HEK293 (cell line): ENCODE results near the gene DIDO1.

ENCODE experiments used
- KLF9 ChIP-seq: fragments of 450-650 bp; formaldehyde crosslinking; IDR thresholded peaks from 2 replicates; pipeline ENCODE4 v1.5.1; 2016; ENCODE audit warnings: missing biosample characterization, missing genetic modification characterization, low read depth
- RBAK ChIP-seq: fragments of 450-650 bp; formaldehyde crosslinking; IDR thresholded peaks from 2 replicates; pipeline ENCODE4 v1.5.1; 2016; ENCODE audit warnings: missing biosample characterization, missing genetic modification characterization
- TCF7L2 ChIP-seq: IDR thresholded peaks from 2 replicates; pipeline ENCODE4 v1.6.1; 2011; ENCODE audit warnings: low read depth, mild to moderate bottlenecking, inconsistent platforms, low read length, moderate library complexity, borderline replicate concordance
- YY1 ChIP-seq: fragments of 450-650 bp; formaldehyde crosslinking; IDR thresholded peaks from 2 replicates; pipeline ENCODE4 v1.5.1; 2018; ENCODE audit warnings: missing biosample characterization, missing genetic modification characterization
- ZFP3 ChIP-seq: fragments of 450-650 bp; formaldehyde crosslinking; IDR thresholded peaks from 2 replicates; pipeline ENCODE4 v1.5.1; 2016; ENCODE audit warnings: low read depth, missing biosample characterization, missing genetic modification characterization
- ZNF473 ChIP-seq: fragments of 450-650 bp; formaldehyde crosslinking; IDR thresholded peaks from 2 replicates; pipeline ENCODE4 v1.5.1; 2017; ENCODE audit warnings: missing biosample characterization, missing genetic modification characterization
- ZNF792 ChIP-seq: fragments of 450-650 bp; formaldehyde crosslinking; IDR thresholded peaks from 2 replicates; pipeline ENCODE4 v1.5.1; 2016; ENCODE audit warnings: missing biosample characterization, missing genetic modification characterization
- TF ChIP-seq, protein P1 (sequence below): fragments of 450-650 bp; formaldehyde crosslinking; IDR thresholded peaks from 2 replicates; pipeline ENCODE4 v1.5.1; 2016; ENCODE audit warnings: missing biosample characterization, missing genetic modification characterization, low read depth
- TF ChIP-seq, protein P2 (sequence below): fragments of 450-650 bp; formaldehyde crosslinking; IDR thresholded peaks from 2 replicates; pipeline ENCODE4 v1.5.0; 2017; ENCODE audit warnings: missing biosample characterization, missing genetic modification characterization, borderline replicate concordance
- TF ChIP-seq, protein P3 (sequence below): fragments of 450-650 bp; formaldehyde crosslinking; IDR thresholded peaks from 2 replicates; pipeline ENCODE4 v1.5.1; 2016; ENCODE audit warnings: missing biosample characterization, missing genetic modification characterization
- TF ChIP-seq, protein P4 (sequence below): fragments of 450-650 bp; formaldehyde crosslinking; IDR thresholded peaks from 2 replicates; pipeline ENCODE4 v1.5.1; 2016; ENCODE audit warnings: missing biosample characterization, missing genetic modification characterization

DNA sequence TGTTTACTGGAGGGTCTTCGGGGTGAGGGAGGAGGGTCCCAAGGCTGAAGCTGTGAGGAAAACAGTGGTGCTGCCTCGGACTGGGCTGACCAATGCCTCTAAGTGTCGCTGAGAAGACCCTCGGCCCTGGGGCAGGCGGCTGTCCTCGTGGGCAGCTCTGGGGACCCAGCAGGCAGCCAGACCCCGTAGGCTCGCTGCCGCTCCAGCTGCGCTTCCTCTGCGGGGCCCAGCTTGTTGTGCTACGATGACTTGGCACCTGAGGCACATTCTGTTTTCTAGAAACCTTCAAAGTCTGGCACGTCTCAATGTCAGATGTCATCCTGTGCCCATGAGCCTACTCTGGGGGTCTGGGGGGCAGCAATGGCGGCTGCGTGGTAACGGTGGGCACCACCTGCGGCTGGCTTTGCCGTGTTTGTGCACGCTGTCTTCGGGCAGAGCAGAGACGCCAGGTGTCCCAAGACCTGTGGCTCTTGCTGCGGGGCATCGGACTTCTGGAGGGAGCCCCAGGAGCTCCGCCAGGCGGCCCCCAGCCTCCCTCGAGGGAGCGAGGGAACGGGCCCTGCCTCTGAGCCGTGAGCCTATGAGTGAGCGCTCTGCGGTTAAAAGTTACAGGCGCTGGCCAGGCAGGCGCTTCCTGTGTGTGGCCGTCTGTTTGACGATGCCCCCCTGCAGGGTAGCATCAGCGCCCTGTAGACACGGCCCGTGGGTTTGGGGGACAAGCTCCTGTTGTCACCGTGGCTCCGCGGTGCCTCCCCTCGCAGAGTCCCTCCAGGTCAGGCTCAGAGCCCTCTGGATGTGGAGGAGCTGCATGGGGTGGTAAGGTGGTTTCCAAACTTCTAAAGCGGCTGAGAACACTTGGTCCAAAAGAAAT is 33.0 kb upstream of the DIDO1 start:
- TF ChIP-seq, protein P1, sequence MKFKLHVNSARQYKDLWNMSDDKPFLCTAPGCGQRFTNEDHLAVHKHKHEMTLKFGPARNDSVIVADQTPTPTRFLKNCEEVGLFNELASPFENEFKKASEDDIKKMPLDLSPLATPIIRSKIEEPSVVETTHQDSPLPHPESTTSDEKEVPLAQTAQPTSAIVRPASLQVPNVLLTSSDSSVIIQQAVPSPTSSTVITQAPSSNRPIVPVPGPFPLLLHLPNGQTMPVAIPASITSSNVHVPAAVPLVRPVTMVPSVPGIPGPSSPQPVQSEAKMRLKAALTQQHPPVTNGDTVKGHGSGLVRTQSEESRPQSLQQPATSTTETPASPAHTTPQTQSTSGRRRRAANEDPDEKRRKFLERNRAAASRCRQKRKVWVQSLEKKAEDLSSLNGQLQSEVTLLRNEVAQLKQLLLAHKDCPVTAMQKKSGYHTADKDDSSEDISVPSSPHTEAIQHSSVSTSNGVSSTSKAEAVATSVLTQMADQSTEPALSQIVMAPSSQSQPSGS (tag by site-specific recombination) = no peak
- TF ChIP-seq, protein P2, sequence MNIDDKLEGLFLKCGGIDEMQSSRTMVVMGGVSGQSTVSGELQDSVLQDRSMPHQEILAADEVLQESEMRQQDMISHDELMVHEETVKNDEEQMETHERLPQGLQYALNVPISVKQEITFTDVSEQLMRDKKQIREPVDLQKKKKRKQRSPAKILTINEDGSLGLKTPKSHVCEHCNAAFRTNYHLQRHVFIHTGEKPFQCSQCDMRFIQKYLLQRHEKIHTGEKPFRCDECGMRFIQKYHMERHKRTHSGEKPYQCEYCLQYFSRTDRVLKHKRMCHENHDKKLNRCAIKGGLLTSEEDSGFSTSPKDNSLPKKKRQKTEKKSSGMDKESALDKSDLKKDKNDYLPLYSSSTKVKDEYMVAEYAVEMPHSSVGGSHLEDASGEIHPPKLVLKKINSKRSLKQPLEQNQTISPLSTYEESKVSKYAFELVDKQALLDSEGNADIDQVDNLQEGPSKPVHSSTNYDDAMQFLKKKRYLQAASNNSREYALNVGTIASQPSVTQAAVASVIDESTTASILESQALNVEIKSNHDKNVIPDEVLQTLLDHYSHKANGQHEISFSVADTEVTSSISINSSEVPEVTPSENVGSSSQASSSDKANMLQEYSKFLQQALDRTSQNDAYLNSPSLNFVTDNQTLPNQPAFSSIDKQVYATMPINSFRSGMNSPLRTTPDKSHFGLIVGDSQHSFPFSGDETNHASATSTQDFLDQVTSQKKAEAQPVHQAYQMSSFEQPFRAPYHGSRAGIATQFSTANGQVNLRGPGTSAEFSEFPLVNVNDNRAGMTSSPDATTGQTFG (tag by site-specific recombination) = no peak
- TF ChIP-seq, protein P3, sequence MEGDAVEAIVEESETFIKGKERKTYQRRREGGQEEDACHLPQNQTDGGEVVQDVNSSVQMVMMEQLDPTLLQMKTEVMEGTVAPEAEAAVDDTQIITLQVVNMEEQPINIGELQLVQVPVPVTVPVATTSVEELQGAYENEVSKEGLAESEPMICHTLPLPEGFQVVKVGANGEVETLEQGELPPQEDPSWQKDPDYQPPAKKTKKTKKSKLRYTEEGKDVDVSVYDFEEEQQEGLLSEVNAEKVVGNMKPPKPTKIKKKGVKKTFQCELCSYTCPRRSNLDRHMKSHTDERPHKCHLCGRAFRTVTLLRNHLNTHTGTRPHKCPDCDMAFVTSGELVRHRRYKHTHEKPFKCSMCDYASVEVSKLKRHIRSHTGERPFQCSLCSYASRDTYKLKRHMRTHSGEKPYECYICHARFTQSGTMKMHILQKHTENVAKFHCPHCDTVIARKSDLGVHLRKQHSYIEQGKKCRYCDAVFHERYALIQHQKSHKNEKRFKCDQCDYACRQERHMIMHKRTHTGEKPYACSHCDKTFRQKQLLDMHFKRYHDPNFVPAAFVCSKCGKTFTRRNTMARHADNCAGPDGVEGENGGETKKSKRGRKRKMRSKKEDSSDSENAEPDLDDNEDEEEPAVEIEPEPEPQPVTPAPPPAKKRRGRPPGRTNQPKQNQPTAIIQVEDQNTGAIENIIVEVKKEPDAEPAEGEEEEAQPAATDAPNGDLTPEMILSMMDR (tag by site-specific recombination) = no peak
- TF ChIP-seq YY1 (tag by site-specific recombination) (no peak), ZNF792 (tag by site-specific recombination) (no peak), RBAK (no peak), TCF7L2 (no peak), KLF9 (tag by site-specific recombination) (no peak), ZNF473 (tag by site-specific recombination) (no peak), ZFP3 (no peak)
- TF ChIP-seq, protein P4, sequence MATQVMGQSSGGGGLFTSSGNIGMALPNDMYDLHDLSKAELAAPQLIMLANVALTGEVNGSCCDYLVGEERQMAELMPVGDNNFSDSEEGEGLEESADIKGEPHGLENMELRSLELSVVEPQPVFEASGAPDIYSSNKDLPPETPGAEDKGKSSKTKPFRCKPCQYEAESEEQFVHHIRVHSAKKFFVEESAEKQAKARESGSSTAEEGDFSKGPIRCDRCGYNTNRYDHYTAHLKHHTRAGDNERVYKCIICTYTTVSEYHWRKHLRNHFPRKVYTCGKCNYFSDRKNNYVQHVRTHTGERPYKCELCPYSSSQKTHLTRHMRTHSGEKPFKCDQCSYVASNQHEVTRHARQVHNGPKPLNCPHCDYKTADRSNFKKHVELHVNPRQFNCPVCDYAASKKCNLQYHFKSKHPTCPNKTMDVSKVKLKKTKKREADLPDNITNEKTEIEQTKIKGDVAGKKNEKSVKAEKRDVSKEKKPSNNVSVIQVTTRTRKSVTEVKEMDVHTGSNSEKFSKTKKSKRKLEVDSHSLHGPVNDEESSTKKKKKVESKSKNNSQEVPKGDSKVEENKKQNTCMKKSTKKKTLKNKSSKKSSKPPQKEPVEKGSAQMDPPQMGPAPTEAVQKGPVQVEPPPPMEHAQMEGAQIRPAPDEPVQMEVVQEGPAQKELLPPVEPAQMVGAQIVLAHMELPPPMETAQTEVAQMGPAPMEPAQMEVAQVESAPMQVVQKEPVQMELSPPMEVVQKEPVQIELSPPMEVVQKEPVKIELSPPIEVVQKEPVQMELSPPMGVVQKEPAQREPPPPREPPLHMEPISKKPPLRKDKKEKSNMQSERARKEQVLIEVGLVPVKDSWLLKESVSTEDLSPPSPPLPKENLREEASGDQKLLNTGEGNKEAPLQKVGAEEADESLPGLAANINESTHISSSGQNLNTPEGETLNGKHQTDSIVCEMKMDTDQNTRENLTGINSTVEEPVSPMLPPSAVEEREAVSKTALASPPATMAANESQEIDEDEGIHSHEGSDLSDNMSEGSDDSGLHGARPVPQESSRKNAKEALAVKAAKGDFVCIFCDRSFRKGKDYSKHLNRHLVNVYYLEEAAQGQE (tag by site-specific recombination) = no peak
